Loucy (cell line): Measurements from ENCODE around the gene FBXL13.

Experiments
- CTCF ChIP-seq: fragments of 200-600 bp; sonication (generic); conservative IDR thresholded peaks from 2 replicates; pipeline ENCODE4 v1.5.1; 2014; ENCODE audit warnings: mild to moderate bottlenecking, antibody characterized with exemption, low read length
- EZH2phosphoT487 ChIP-seq: fragments of 200-600 bp; IDR thresholded peaks from 2 replicates; pipeline ENCODE4 v1.6.1; 2018; ENCODE audit warnings: antibody characterized with exemption, mild to moderate bottlenecking, moderate library complexity, borderline replicate concordance

- TF ChIP-seq CTCF (no peak), EZH2phosphoT487 (no peak)
Observed at GRCh38 chr7:103074519-103075336, at the start of gene FBXL13, which contains the start of gene ARMC10.
